Endodermal cell (in vitro differentiated cells): ENCODE measurements around the gene CLN5. TPM values are rescaled to one million over a fixed set of nuclear protein-coding genes. Genes with fewer than 3 reads are reported as not detected.

Experiments
- DNase-seq: peaks from one replicate; pipeline ENCODE4 v3.0.0-alpha.2; 2017
- H3K27ac ChIP-seq: 2 replicates; pipeline ENCODE4 v1.5.1; 2013; ENCODE audit warnings: mild to moderate bottlenecking, low read depth, low read length, moderate library complexity
- H3K27me3 ChIP-seq: 2 replicates; pipeline ENCODE4 v1.6.1; 2013; ENCODE audit warnings: mild to moderate bottlenecking, low read length, moderate library complexity; ENCODE audit not compliant: insufficient read depth, control insufficient read depth, poor library complexity, severe bottlenecking
- H3K36me3 ChIP-seq: 2 replicates; pipeline ENCODE4 v1.7.0; 2013; ENCODE audit warnings: mild to moderate bottlenecking, low read length, moderate library complexity; ENCODE audit not compliant: control insufficient read depth, insufficient read depth
- H3K4me1 ChIP-seq: one replicate; pipeline ENCODE4 v1.7.0; 2013; ENCODE audit warnings: low read length; ENCODE audit not compliant: control insufficient read depth, insufficient read depth
- H3K4me3 ChIP-seq: 2 replicates; pipeline ENCODE4 v1.5.1; 2013; ENCODE audit warnings: mild to moderate bottlenecking, low read length, moderate library complexity
- H3K9ac ChIP-seq: 2 replicates; pipeline ENCODE4 v1.6.1; 2013; ENCODE audit warnings: mild to moderate bottlenecking, low read length, moderate library complexity; ENCODE audit not compliant: poor library complexity, severe bottlenecking; ENCODE audit errors: extremely low read depth
- H3K9me3 ChIP-seq: 2 replicates; pipeline ENCODE4 v1.6.1; 2013; ENCODE audit warnings: mild to moderate bottlenecking, low read length, moderate library complexity; ENCODE audit not compliant: control insufficient read depth
- H3K27ac Mint-ChIP-seq: 2 replicates; pipeline ENCODE4 v1.8.0; 2020; ENCODE audit warnings: mixed read lengths
- H3K27me3 Mint-ChIP-seq: 2 replicates; pipeline ENCODE4 v1.8.0; 2021; ENCODE audit warnings: mild to moderate bottlenecking, mixed read lengths; ENCODE audit not compliant: insufficient read depth
- H3K36me3 Mint-ChIP-seq: 2 replicates; pipeline ENCODE4 v1.8.0; 2020; ENCODE audit warnings: low read depth, mixed read lengths
- H3K4me1 Mint-ChIP-seq: 2 replicates; pipeline ENCODE4 v1.8.0; 2020; ENCODE audit warnings: mixed read lengths
- H3K4me3 Mint-ChIP-seq: 2 replicates; pipeline ENCODE4 v1.8.0; 2020; ENCODE audit warnings: mild to moderate bottlenecking, moderate library complexity, mixed read lengths
- H3K9me3 Mint-ChIP-seq: 2 replicates; pipeline ENCODE4 v1.8.0; 2020; ENCODE audit warnings: mild to moderate bottlenecking, mixed read lengths
- WGBS, 2 experiments: methylation state at CpG; one replicate each; pipeline versions ENCODE4 v1.1.5 to v1.1.7; 2013; ENCODE audit warnings: missing lambda C conversion rate in 2 of 2, mixed read lengths in 1 of 2; ENCODE audit not compliant: insufficient coverage in 1 of 2, insufficient read length in 1 of 2; 5-methylcytosine and 5-hydroxymethylcytosine counted together
- total RNA-seq, 2 donors: library from RNA; stranded (reverse); fragmentation: NEBNext Ultra II Directional in 1 of 2; extraction: Animal tissue kit (Norgen Biotek cat#: 25700) in 1 of 2; gene quantifications; 2 replicates in 1 of 2; 3 replicates in 1 of 2; pipeline ENCODE4 v1.2.1, GENCODE V29; 2021
- TF ChIP-seq, protein P1 (sequence below): fragments of 200-600 bp; sonication (generic); conservative IDR thresholded peaks from 2 replicates; pipeline ENCODE4 v1.5.0; 2021; ENCODE audit warnings: antibody characterized with exemption, mild to moderate bottlenecking

Gene CLN5
- total RNA-seq, 2 donors from 2014 or later = 13.6 to 13.9 TPM

DNA sequence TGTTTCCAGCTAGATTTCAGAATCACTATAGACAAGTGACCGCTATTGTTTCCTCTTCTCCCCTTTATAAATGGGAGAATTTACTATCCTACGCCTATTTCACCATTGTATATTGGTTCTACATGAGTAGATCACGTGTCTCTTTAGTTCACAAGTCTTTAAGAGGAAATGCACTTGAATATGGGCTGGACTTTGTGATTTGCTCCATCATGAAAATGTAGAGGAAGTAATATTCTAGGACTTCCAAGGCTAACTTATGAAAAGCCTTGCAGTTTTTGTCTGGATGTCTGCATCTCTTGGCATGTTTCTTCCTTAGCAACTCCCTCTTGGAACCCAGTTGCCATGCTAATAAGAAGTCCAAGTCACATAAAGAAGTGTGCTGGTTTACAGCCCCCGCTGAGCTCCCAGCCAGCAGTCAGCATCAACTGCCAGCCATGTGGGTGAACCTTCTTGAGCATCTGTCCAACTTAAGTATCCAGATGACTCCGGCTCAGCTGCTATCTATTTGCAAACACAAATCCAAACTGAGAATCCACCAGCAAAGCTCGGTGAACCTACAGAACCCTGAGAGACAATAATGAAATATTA is 39.9 kb downstream of the CLN5 start:
- Mint-ChIP-seq H3K9me3 (no peaks in the 10 kb centered on the region), H3K27me3 (peaks cover 12% of the 10 kb centered on the region), H3K36me3 (no peaks in the 10 kb centered on the region), H3K4me1 (peaks cover 3% of the 10 kb centered on the region), H3K4me3 (no peak overlapping the region), H3K27ac (no peak overlapping the region)
- TF ChIP-seq, protein P1, sequence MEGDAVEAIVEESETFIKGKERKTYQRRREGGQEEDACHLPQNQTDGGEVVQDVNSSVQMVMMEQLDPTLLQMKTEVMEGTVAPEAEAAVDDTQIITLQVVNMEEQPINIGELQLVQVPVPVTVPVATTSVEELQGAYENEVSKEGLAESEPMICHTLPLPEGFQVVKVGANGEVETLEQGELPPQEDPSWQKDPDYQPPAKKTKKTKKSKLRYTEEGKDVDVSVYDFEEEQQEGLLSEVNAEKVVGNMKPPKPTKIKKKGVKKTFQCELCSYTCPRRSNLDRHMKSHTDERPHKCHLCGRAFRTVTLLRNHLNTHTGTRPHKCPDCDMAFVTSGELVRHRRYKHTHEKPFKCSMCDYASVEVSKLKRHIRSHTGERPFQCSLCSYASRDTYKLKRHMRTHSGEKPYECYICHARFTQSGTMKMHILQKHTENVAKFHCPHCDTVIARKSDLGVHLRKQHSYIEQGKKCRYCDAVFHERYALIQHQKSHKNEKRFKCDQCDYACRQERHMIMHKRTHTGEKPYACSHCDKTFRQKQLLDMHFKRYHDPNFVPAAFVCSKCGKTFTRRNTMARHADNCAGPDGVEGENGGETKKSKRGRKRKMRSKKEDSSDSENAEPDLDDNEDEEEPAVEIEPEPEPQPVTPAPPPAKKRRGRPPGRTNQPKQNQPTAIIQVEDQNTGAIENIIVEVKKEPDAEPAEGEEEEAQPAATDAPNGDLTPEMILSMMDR = no peak
- no peak overlapping the region for H3K27ac ChIP-seq
- H3K9me3 ChIP-seq = no peaks in the 10 kb centered on the region
- DNase-seq = no peak
- WGBS, 2 experiments = 94 to 100% methylated on average over 1 to 5 of the region's 6 CpGs
- no peak overlapping the region for H3K9ac ChIP-seq
- no peaks in the 10 kb centered on the region for H3K36me3 ChIP-seq
- no peaks in the 10 kb centered on the region for H3K4me1 ChIP-seq
- H3K4me3 ChIP-seq = no peak overlapping the region
- H3K27me3 ChIP-seq = peaks cover 3% of the 10 kb centered on the region

DNA sequence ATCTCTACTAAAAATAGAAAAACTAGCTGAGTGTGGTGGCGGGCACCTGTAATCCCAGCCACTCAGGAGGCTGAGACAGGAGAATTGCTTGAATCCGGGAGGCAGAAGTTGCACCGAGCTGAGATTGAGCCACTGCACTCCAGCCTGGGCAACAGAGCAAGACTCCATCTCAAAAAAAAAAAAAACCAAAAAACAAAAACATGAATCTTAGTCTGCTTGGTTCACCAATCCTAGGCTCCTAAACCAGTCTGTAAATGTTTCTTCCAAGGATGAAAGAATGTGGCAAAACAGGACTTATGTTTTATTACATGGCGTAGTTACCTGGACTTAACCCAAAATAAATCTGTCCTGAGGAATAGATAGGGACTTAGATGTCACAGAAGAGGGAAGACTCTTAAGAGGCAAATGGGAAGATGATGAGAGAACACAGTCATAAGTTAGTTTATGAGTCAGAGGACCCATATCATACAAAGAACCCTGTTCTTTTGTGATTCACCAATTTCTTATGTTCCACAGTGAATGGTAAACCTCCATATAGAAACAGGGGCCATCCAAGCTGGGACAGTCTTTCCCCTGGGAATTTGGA is 41.9 kb downstream of the CLN5 start:
- 93 to 95% methylated on average over 3 of the region's 4 CpGs for WGBS, 2 experiments
- Histone ChIP-seq H3K9ac (no peak overlapping the region), H3K9me3 (no peaks in the 10 kb centered on the region), H3K27ac (no peak overlapping the region), H3K4me3 (no peak overlapping the region), H3K4me1 (no peaks in the 10 kb centered on the region), H3K27me3 (no peaks in the 10 kb centered on the region), H3K36me3 (no peaks in the 10 kb centered on the region)
- DNase-seq = no peak
- no peaks in the 10 kb centered on the region for H3K36me3 Mint-ChIP-seq
- H3K27ac Mint-ChIP-seq = no peak overlapping the region
- TF ChIP-seq, protein P1 = no peak
- H3K9me3 Mint-ChIP-seq = no peaks in the 10 kb centered on the region
- H3K27me3 Mint-ChIP-seq = peaks cover 5% of the 10 kb centered on the region
- H3K4me1 Mint-ChIP-seq = no peaks in the 10 kb centered on the region
- no peak overlapping the region for H3K4me3 Mint-ChIP-seq

DNA sequence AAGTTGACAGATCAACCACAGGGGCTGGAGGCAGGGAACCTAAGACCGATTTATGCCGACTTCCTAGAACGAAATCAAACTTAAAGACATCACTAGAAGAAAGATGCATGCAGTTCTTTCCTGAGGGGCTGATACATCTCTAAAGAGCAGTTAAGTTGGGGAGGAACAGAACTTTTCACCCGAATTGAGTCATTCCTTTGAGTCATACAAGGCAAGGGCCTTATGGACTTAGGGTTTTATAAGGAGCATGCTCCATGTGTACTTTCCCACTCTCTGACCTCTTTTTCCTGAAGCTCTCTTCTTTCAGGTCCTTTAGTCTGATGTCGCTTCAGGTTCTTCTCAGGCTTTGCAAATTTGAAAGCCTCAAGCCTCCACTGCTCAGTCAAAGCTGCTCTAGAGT is 43.0 kb downstream of the CLN5 start:
- no peaks in the 10 kb centered on the region for H3K9me3 Mint-ChIP-seq
- Histone ChIP-seq H3K4me3 (no peak overlapping the region), H3K9me3 (peaks cover 6% of the 10 kb centered on the region), H3K9ac (no peak overlapping the region), H3K27ac (no peak overlapping the region), H3K36me3 (no peaks in the 10 kb centered on the region), H3K4me1 (no peaks in the 10 kb centered on the region), H3K27me3 (no peaks in the 10 kb centered on the region)
- no peak for DNase-seq
- WGBS, 2 experiments = 89 to 92% methylated on average over 4 to 5 of the region's 5 CpGs
- H3K27me3 Mint-ChIP-seq = peaks cover 5% of the 10 kb centered on the region
- H3K27ac Mint-ChIP-seq = no peak overlapping the region
- H3K36me3 Mint-ChIP-seq = no peaks in the 10 kb centered on the region
- TF ChIP-seq, protein P1 = no peak
- no peaks in the 10 kb centered on the region for H3K4me1 Mint-ChIP-seq
- no peak overlapping the region for H3K4me3 Mint-ChIP-seq
